Activated naive CD8-positive, alpha-beta T cell treated with anti-CD3 and anti-CD28 coated beads, Interleukin-2, amount 50 U/mL, for 16 hours (primary cell): ENCODE results near the gene PTPRU.
"Not testable (repeated sequence)": the region's sequence is repeated elsewhere in the genome, so short reads cannot be mapped to it uniquely, and the experiment has no call there.

Experiments
- DNase-seq: peaks from one replicate; pipeline ENCODE4 v3.0.0-alpha.2; 2020; ENCODE audit warnings: low read depth, low spot score

The PTPRU gene

DNA sequence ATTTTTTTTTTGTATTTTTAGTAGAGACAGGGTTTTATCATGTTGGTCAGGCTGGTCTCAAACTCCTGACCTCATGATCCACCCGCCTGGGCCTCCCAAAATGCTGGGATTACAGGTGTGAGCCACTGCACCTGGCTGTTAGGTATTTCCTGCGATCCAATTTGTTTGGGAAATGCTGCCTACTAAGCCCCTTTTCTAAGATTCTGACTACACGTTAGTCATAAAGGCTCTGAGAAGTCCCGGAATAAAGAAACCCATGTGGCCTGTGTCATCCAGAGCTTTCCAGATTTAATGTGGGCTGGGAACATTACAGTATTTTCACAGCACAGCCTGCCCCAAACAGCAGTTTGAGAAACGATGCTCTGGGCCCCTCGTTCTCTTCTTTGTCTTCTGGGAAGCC, 14.1 kb upstream of the PTPRU start:
- not testable (repeated sequence) for DNase-seq

DNA sequence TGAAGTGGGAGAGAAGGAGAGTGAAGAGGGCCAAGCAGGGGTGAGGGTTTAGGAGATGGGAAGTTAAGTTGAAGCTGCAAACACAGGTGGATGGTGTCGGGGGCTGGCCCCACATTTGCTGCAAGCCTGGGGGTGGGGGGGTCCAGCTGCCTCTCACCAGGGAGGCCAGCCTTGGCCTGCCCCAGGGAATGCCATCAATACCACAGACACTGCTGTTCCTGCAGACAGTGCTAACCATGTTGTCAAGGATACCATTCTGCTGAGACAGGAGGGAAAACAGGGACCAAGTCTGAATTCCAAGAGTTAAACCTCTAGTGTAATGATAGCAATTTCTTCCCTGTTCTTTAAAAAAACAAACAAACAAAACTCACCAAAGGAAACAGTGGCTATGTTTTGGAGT, 13.6 kb upstream of the PTPRU start:
- no peak for DNase-seq

DNA sequence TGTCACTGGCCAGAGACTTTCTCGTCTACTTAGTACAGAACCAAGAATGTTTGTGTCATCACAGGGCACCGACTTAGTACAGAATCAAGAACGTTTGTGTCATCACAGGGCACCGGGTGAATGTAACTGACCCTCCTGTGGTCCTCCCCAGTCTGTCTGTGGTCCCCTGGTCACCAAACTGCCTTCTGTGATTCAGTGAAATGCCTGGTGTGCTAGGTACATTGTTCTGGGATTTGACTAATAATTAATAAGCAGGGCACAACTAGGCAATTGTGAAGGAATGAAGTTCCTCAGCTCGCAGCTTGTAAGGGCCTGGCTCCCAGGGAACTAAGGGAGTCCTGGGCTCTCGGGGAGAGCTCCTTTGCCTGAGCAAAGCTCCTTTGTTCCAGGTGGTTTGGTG, 12.8 kb upstream of the PTPRU start:
- no peak for DNase-seq

DNA sequence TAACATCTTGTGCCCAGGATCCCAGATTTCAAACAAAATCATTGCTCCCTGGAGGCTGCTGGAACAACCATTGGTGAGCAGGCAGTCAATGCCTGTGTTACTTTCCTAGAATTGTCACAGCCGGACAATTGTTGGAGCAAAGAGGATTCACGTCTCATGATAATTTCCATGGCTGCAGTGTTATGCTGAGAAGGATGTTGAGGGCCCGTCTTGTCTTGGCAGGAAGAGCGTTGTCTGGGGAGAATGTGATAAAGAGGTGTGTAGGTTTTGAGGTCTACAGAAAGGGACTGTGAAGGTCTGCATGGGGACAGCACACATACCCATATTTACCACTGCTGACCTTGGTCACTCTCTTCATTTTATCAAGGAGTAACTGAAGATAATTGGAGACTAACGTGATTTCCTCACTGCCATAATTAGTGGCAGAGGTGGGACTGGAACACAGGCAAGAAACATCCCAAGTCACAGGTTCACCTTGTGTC, 11.9 kb upstream of the PTPRU start:
- no peak for DNase-seq

DNA sequence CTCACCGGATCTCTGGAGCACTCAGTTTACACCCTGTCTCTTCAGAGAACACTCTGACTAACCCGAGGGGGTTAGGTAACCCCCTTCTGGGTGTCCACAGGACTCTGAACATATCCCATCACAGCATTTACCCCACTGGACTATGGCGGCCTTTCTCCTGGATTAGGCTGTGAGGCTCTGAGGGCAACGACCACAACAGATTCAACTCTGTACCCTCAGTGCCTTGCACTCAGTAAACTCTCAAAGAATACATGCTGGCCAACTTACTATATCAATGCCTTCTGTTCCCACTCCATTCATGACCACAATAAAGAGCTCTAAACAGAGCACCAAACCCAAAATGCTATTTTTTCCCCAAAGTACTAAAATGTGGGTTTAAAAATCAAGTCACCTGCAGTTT, 11.0 kb upstream of the PTPRU start:
- DNase-seq, result no peak

DNA sequence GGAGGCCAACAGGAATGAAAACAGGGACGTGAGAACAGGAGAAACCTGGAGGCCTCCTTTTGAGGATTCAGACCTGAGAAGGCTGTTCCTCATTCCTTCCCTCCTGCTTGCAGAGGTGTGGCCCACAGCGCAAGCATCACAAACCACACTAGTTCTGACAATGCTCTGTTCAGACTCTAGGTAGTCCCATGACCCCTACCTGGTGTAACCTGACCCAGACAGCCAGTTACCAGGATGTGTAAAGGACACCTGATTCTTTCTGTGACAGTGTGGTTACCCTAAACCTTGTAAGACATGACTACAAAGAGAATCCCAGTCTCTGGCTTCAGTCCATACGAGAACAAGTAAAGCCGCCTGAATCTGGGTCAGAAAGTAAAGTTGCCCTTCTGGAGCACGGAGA, 8.8 kb upstream of the PTPRU start:
- DNase-seq, result no peak

DNA sequence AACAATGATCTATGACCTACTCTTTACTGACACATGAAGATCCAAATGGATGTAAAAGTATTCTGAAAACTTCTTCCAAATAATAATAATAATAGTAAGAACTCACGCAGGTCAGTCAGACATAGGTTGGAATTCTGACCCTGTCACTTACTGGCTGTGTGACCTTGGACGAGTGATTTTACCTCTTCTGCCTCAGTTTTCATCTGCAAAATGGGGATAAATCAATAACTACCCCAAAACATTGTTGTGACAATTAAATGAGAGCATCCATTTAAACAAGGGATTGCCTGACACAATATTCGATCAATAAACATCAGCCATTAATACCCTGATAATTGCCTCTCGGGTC, 6.1 kb upstream of the PTPRU start:
- no peak for DNase-seq

DNA sequence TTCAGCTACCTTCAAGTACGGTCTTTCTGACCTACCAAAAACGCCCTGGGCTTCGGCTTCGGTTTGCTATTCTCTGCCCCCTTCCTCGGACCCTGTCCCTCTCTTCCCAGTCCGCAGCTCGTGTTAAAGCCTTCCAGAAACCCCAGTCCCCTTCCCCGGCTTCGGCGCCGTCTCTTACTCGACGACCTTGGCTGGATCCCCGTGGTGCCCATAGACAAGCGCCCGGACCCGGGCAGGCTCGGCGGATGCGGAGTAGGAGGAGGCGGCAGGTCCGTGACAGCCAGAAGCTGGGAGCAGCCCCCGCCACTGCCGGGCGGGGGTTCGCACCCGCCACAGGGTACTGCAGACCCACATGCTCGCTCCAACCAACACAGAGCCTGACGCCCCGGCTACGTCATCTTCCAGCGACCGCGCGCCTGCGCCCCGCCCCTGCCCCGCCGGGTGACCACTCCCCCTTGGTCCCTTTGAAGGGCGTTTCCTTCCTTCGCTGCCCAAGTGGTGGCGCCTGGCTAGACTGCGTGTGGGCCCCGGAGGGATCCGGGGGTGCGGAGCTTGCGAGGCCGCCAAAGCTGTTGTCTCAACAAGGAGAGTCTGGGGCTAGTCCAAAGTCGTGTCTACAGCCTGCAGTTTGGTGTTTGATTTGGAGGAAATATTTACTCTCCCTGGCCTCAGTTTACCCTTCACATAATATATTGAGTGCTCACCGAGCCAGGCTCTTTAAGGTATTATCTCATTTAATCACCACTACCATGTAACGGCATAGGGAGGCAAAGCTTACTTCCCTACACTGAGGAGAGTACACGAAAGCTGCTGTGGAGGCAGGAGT, 5.6 kb upstream of the PTPRU start, which contains the start of gene MECR:
Gene MECR, minus strand, starts transcription at position 382 of the 826 bp plus-strand sequence. Its CDS starts 28 bp downstream, at position 354.
- peak; percentile 88 for DNase-seq

DNA sequence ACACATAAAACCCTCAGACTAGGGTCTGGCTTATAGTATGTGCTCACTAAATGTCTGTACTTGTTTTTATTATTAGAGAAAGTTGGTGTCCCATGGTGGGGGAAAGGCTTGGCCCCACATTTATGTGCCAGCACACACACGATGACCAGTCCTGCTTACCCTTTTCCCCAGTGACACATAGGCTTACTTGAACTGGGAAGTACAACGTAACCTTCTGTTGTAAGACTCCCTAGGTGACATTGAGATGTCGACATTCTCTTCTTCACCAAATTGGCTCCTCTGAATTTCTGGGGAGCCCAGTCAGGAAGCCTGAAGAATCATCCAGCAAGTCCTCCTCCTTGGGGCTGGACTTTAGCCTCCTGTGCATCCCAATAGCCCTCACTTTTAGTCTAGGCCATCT, 3.9 kb upstream of the PTPRU start:
- DNase-seq, result no peak

DNA sequence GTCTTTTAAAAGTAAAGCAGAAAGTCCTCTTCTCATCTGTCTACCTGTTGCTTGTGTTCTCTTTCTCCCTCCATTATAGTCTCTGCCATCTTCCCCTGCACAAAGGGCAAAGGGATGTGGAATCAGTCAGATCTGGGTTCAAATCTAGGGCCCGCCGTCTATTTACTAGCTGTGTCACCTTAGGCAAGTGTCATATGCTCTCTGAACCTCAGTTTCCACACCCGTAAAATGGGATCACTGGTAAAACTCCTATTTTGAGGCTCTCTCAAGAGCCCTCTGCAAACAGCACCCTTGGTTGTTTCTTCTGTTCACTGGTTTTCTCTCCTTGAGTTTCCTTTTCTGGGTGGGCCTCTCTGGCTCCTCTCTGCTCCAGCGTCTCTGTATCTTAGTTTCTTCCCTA, 2.6 kb upstream of the PTPRU start:
- DNase-seq, result no peak

DNA sequence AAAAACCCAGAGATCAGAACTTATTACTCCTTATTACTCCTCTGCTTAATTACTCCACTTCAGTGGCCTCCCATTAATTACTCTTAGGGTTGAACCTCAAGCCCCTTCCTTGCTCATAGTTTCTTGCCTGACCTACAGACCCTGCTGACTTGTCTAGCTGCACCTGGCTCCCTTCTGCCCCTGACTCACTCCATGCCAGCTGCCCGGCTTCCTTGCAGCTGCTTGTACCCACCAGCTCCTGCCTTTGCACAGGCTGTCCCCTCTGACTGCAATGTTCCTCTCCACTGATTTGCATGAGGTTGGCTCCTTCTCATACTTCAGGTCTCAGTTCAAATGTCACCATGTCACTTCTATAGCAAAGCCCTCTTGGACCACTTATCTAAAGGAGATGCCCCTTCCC, 1.9 kb upstream of the PTPRU start:
- DNase-seq, result no peak

DNA sequence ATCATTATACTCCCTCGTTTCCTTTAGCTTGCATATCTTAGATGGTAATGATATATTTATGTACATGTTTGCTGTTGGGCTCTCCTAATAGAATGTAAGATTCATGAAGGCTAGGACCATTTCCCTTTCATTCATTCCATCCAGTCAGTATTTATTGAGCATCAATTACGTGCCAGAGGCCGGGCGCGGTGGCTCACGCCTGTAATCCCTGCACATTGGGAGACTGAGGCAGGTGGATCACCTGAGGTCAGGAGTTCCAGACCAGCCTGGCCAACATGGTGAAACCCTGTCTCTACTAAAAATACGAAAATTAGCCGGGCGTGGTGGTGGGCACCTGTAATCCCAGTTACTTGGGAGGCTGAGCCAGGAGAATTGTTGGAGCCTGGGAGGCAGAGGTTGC, 1.4 kb upstream of the PTPRU start:
- not testable (repeated sequence) for DNase-seq

DNA sequence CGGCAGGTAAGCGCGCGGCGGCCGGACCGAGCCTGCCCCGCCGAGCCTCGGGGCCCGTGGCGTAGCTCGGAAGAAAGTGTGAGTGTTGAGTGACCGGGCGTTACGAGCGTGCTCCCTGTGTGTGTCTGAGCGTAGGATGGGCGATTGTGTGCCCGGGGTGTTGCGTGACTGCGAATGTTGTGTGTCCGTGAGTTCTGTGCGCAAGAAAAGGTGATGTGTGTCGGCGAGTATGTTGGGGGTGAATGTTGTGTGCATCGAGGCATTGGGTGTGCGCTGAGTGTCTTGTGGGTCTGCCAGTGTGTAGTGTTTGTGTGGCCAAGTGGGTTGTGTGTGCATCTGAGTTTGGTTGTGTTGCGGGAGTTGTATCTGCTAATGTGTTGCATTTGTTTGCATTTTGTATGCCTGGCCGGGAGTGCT, 398 bp downstream of the PTPRU start:
- DNase-seq, result no peak

DNA sequence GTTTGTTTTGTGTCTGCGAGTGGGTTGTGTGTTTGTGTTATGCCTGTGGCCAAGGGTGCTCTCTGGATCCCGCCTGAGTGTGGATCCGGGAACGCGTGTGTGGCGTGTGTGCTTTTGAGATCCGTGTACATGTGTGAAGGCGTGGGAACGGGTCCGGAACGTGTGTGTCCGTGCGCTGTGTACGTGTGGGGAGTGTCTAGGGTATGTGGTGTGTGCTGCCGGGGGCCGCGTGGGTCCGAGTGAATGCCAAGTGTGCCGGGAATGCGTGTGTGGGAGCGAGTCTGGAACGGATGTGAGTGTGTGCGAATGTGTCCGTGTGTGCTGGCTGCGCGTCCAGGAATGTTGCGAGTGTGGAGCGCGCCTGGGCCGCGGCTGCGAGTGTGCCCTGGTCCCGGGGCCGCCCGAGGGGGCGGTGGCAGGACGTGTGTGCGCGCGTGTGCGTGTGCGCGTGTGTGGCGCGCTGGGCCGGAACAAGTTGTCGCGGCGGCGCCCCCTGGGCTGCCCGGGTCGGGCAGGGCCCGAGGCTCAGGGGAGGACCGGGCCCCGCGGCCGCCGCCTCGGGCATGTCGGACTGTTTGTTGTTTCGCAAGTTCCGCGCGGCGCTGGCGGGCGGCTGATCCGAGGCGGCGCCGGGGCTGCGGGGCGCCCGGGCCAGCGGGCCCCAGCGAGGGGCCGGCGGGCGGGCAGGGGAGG, 953 bp downstream of the PTPRU start:
- DNase-seq, result no peak

DNA sequence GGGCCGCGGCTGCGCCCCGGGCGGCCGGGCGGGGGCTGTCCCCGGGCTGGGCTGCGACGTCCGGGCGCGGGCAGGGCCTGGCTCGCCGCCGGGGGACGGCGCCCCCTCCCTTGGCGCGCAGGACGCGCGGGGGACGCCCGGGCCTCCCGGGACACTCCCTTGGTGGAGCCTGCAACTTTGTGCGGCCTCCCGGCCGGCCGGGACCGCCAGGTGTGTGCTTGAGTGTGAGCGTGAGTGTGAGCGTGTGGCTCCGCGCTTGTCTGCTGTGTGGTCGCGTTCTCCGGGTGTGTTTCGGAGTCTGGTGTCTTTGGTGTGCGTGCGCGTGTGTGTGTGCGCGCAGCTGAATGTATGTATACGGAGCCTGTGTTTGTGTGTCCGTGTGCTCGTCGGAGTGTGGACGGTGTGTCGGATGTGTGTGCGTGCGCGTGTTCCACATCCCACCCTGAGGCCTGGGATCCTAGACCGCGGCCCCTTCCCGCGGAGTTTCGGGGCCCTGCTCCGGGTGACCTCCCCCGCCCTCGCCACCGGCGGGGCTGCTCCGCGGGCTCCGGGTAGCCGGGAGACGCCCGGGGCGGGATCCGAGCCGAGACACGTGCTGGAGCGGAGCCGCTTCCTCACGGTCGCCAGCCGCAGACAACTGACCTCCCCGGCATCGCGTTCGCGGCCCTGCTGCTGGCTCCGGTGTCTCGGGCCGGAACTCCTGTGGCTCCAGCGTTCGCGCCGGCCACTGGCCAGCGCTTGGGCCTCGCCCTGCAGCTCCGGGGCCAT, 1.7 kb downstream of the PTPRU start:
- DNase-seq, result no peak

DNA sequence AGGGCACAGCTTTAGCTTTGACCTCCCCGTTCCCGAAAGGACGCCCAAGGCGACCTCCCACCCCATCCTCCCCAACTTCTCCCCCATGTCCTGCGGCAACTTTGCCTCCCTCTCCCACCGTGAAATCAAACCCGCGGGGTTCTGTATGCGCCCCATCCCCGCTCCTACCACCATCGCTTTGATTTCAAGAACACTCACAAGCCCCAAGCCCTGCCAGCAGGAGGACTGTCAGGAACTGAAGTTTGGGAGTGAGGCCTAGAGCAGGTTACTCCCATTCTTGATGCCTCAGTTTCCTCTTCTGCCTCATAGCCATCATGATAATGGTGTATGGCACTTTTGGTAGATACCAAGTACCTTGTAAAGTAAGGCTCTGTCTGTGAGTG, 2.3 kb downstream of the PTPRU start:
- DNase-seq, result no peak

DNA sequence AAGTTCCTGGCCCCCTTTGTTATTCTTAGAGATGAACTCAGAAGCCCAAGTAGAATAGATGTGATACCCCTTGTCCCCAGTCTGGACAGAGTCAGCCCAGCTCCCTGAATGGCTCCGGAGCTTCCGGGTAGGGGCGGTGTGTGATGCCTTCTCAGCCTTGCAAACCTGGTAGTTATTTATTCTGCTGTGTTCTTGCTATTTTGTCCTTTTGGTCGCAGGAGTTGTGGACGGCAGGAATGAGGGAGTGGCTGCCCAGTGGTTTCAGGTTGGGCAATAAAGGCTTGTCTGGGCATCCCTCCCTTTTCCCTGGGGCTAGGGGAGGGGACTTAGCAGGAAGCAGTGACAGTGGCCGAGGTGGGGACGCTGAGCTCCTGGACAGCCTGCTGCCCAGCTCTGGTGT, 2.8 kb downstream of the PTPRU start:
- no peak for DNase-seq

DNA sequence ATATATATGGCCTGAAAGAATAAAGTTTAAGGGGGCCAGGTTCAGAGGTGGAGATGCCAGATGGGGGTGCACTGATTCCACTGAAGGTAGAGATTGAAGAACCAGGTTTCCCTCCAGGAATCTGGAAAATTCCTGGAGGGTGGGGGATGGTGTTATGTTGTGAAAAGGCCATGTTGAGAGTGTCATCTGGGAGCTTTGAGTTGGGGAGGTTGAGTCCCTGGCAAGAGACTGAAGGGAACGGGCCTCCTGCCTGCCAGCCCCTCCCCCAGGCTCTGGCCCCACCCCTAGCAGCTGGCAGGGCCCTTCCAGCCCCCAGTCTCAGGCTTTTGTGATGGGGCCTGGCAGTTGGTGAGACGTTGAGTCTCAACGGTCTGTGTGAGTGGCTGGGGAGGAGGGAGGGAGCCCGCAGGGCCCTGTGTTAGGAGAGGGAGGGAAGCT, 4.1 kb downstream of the PTPRU start:
- no peak for DNase-seq

DNA sequence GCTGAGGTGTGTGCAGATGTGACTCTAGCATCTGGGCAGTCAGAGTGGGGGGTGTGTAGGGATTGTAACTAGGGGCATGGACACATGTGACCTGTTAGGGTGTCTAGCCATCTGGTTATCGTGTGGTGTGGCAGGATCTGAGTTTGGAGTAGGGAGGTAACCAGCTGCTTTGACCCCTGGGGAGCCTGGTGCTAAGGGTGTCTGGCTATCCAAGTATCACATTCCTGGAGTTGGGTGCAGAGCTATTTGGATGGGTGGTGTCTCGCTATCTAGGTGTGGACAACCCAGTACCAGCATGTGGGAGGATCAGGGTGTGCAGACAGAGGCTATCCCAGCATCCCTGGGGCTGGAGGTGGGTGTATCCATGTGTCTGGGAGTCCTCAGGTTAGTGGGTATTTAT, 4.7 kb downstream of the PTPRU start:
- DNase-seq, result no peak

DNA sequence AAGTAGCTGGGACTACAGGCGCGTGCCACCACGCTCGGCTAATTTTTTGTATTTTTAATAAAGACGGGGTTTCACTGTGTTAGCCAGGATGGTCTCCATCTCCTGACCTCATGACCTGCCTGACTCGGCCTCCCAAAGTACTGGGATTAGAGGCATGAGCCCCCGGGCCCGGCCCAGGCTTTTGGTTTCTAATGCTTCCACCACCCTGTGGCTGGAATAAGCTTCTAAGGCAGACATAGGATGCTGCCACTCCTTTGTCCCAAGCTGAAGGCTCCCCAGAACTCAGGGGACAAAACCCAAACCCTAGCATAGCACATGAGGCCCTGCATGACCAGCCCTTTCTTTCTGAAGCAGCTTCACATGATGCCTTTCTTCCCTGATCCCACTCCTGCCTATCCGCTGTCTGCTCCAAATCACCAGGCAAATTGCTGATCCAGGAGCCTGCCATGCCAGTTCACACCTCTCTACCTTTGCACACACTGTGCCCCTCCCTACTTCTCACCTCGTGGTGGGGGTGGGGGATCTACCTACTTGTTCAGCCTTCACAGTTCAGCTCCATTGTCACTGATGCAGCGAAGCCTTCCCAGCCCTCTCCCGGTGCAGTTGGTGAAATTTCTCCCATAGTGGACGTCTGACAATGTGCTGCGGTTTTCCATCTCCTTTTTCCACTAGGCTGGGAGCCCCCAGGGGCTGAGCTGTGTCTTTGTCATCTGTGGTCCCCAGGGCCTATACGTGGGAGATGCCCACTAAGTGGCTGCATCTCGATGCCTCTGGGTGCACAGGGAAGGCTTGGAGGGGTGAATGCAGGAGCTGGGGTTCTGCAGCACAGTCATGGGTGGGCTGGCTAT, 6.9 kb downstream of the PTPRU start:
- no peak for DNase-seq

DNA sequence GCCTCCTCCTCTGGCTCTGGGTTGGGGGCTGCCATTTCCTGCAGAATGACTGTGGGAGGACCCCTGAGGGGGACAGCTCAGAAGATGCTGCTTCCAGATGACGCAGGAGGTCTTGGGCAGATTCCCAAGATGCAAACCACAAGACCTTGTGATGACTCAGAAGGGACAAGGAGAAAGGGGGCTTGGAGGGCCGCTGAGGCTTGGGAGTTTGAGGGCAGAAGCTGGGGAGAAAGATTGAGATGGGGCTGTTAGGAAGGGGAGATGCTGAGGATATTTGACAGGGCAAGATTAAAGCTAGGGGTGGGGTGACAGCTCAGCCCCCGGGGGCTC, 7.5 kb downstream of the PTPRU start:
- DNase-seq, result no peak

DNA sequence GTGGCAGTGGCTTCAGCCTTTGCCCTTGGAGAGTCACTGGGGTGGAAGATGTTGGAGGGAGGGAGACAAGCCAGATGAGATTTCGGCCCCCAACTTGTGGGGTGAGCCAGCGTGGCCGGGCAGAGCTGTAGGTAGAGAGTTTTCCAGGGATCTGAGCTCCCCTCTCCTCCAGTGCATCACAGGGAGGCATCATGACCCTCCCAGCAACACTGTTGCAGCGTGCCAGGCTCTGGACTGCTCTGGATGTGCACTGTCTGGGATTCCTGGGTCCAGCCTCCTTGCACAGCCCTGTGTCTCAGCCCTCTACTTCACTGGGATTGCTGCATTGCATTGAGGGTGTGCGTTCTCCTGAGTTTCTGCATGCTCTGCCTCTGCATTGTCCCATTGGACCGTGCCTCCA, 8.9 kb downstream of the PTPRU start:
- no peak for DNase-seq
